ENCODE data around the gene UNC13C. TPM values are rescaled to one million over a fixed set of nuclear protein-coding genes. Genes with fewer than 3 reads are reported as not detected.

Gene UNC13C
- total RNA-seq, 1 experiment from 2014 or later = not detected

- no peak overlapping the region for H3K27ac ChIP-seq
- no peaks in the 10 kb centered on the region for H3K9me3 ChIP-seq (replicated peaks)
- H3K27me3 ChIP-seq = 0 out of 2 replicates have a peak, but pooled peaks cover 3% of the 10 kb centered on the region
- H3K4me1 ChIP-seq = no peaks in the 10 kb centered on the region
- H3K4me3 ChIP-seq = no peak overlapping the region
- no peak for DNase-seq
- no peaks in the 10 kb centered on the region for H3K36me3 ChIP-seq
Observed at GRCh38 chr15:53984221-53984620, 6.0 kb downstream of the UNC13C start.

DNA sequence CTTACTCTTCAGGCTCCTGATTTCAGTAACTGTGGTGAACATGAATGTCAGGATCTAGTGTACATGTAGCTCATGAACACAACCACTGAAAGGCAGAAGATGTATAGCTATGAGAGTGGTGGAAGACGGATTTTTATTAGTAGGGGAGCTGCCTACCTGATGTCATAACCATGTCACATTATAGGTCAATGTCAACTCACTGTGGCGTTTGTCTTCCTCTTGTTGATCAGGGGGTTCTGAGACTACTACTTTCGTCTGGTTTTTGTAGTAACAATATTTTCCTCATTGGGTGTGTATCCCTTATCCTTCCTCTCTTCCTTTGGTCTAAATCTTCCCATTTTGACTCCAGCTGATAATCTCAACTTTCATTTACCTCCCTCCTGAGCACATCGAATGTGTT, 7.3 kb downstream of the UNC13C start:
- no peaks in the 10 kb centered on the region for H3K4me1 ChIP-seq
- no peaks in the 10 kb centered on the region for H3K27me3 ChIP-seq
- no peaks in the 10 kb centered on the region for H3K36me3 ChIP-seq
- H3K9me3 ChIP-seq (replicated peaks) = no peaks in the 10 kb centered on the region
- no peak for DNase-seq
- no peak overlapping the region for H3K27ac ChIP-seq
- H3K4me3 ChIP-seq = no peak overlapping the region

DNA sequence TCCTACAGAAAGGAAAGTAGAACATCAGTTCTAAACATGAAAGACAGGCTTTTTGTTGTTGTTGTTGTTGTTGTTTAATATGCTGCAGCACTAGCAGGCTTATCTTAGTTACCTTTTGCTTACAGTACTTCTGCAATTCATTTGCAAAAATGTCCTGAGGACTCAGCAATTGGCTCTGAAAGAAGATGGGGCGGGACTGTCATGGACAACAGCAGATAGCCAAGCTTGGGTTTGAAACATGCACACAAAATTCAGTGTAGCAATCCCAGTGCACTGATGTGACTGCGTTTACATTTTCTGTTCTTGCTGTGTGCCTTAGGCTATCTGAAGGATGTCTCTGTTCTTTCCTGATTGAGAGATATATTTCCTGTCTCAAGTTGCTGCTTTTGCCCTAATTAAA, 9.2 kb downstream of the UNC13C start:
- no peaks in the 10 kb centered on the region for H3K9me3 ChIP-seq (replicated peaks)
- DNase-seq = no peak
- no peak overlapping the region for H3K4me3 ChIP-seq
- no peaks in the 10 kb centered on the region for H3K36me3 ChIP-seq
- H3K27me3 ChIP-seq = no peaks in the 10 kb centered on the region
- no peaks in the 10 kb centered on the region for H3K4me1 ChIP-seq
- no peak overlapping the region for H3K27ac ChIP-seq

DNA sequence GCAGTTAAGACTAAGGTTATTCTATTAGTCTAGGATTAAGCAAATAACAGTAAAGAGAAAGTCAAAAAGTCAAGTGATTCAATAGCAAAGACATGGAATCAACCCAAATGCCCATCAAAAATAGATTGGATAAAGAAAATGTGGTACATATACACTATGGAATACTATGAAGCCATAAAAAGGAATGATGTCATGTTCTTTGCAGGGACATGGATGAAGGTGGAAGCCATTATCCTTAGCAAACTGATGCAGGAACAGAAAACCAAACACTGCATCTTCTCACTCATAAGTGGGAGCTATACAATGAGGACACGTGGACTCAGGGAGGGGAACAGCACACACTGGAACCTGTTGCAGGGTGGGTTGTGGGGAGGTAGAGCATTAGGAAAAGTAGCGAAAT, 29.0 kb downstream of the UNC13C start:
- H3K9me3 ChIP-seq (replicated peaks) = no peaks in the 10 kb centered on the region
- H3K27ac ChIP-seq = no peak overlapping the region
- no peak overlapping the region for H3K4me3 ChIP-seq
- H3K36me3 ChIP-seq = no peaks in the 10 kb centered on the region
- no peaks in the 10 kb centered on the region for H3K27me3 ChIP-seq
- no peak for DNase-seq
- H3K4me1 ChIP-seq = no peaks in the 10 kb centered on the region

DNA sequence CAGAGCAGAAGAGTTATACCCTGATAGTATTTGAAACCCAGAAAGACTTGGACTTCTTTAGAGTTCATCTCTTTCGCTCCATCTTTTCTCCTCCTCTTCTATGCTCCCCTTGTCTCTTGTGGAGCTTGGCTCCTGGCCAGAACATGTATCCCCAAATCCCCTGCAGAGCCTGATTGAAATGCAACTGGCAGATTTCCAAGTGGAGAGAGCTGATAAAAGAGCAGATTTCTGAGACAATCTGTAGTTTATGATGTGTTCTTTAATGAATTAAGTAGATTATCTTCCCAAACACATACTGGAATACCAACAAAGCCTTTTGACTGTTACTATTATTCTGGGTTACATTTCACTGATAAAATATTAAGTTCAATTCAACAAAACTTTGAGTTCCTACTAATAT, 33.4 kb downstream of the UNC13C start:
- no peak overlapping the region for H3K27ac ChIP-seq
- no peaks in the 10 kb centered on the region for H3K27me3 ChIP-seq
- no peak overlapping the region for H3K4me3 ChIP-seq
- H3K36me3 ChIP-seq = no peaks in the 10 kb centered on the region
- H3K4me1 ChIP-seq = no peaks in the 10 kb centered on the region
- no peak for DNase-seq
- no peaks in the 10 kb centered on the region for H3K9me3 ChIP-seq (replicated peaks)

DNA sequence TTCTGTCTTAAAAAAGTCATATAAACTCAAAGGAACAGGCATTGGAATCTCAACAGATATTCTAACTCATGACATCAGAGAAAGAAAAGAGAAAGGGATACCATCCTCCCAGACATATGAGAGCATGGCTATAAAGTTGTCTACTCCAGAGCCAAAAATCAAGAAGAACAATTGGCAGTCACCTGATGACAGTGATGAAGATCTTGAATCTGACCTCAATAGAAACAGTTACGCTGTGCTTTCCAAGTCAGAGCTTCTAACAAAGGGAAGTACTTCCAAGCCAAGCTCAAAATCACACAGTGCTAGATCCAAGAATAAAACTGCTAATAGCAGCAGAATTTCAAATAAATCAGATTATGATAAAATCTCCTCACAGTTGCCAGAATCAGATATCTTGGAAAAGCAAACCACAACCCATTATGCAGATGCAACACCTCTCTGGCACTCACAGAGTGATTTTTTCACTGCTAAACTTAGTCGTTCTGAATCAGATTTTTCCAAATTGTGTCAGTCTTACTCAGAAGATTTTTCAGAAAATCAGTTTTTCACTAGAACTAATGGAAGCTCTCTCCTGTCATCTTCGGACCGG, 35.9 kb downstream of the UNC13C start:
- Histone ChIP-seq H3K9me3 (replicated peaks) (no peaks in the 10 kb centered on the region), H3K27me3 (no peaks in the 10 kb centered on the region)
- no peak for DNase-seq

GRCh38 chr15:54017251-54017650, 39.0 kb downstream of the UNC13C start:
- Histone ChIP-seq H3K27ac (no peak overlapping the region), H3K36me3 (no peaks in the 10 kb centered on the region)

More for the DNA sequence above, 35.9 kb downstream of the UNC13C start:
- Histone ChIP-seq H3K27ac (no peak overlapping the region), H3K4me3 (no peak overlapping the region), H3K36me3 (no peaks in the 10 kb centered on the region), H3K4me1 (no peaks in the 10 kb centered on the region)

DNA sequence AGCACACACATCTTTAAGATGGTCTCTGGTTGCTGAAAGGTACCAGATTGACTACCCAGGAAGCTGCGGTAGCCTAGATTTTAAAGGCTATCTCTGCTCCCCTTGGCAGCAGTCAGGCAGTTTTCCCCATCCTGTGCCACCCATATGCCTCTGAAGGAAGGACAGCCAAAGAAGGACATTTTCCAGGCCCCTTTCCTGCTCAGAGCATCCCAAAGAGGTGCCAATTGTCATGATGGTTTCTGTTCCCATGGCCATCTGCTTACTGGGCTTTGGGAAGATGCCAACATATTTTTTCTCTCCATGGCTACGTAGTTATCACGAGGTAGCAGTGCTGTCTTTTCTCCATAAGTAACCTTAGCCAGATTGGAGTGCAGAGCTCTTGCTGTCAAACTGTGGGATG, 39.7 kb downstream of the UNC13C start:
- no peak overlapping the region for H3K27ac ChIP-seq
- no peaks in the 10 kb centered on the region for H3K9me3 ChIP-seq (replicated peaks)
- H3K4me1 ChIP-seq = no peaks in the 10 kb centered on the region
- no peaks in the 10 kb centered on the region for H3K36me3 ChIP-seq
- no peak overlapping the region for H3K4me3 ChIP-seq
- DNase-seq = no peak
- H3K27me3 ChIP-seq = no peaks in the 10 kb centered on the region

More at GRCh38 chr15:54017251-54017650, 39.0 kb downstream of the UNC13C start:
- H3K27me3 ChIP-seq = no peaks in the 10 kb centered on the region
- H3K4me3 ChIP-seq = no peak overlapping the region
- no peaks in the 10 kb centered on the region for H3K9me3 ChIP-seq (replicated peaks)
- DNase-seq = no peak
- no peaks in the 10 kb centered on the region for H3K4me1 ChIP-seq

DNA sequence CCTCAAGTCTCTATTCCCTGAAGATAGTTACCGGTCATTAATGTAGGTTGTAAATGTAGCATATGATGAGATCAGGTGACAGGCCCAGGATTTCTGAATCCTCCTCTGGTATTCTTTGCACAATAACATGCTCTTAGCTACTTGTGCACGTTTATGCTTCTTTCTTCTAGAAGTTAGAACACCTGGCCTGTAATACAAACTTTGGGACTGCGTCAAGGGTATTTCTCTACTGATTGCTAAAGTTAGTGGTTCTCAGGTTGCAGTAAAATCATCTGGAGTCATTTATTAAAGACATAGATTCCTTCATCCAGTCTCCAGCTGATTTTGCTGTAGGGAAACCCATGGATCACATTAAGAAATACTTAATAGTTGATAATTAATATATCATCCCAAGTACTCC, 48.0 kb downstream of the UNC13C start:
- no peaks in the 10 kb centered on the region for H3K36me3 ChIP-seq
- H3K27ac ChIP-seq = no peak overlapping the region

GRCh38 chr15:54026891-54027290, 48.6 kb downstream of the UNC13C start:
- Histone ChIP-seq H3K9me3 (replicated peaks) (no peaks in the 10 kb centered on the region), H3K27ac (no peak overlapping the region), H3K4me3 (no peak overlapping the region), H3K27me3 (0 out of 2 replicates have a peak, but pooled peaks cover 3% of the 10 kb centered on the region), H3K4me1 (no peaks in the 10 kb centered on the region), H3K36me3 (no peaks in the 10 kb centered on the region)
- DNase-seq = no peak

More for the DNA sequence above, 48.0 kb downstream of the UNC13C start:
- Histone ChIP-seq H3K9me3 (replicated peaks) (no peaks in the 10 kb centered on the region), H3K4me3 (no peak overlapping the region), H3K27me3 (0 out of 2 replicates have a peak, but pooled peaks cover 3% of the 10 kb centered on the region), H3K4me1 (no peaks in the 10 kb centered on the region)
- DNase-seq = no peak

- Histone ChIP-seq H3K36me3 (no peaks in the 10 kb centered on the region), H3K4me3 (no peak overlapping the region), H3K9me3 (replicated peaks) (no peaks in the 10 kb centered on the region), H3K4me1 (no peaks in the 10 kb centered on the region), H3K27me3 (0 out of 2 replicates have a peak, but pooled peaks cover 3% of the 10 kb centered on the region), H3K27ac (no peak overlapping the region)
- no peak for DNase-seq
Observed at GRCh38 chr15:54029081-54029480, 50.8 kb downstream of the UNC13C start.

GRCh38 chr15:54032066-54032465, 53.8 kb downstream of the UNC13C start:
- Histone ChIP-seq H3K4me3 (no peak overlapping the region), H3K27ac (no peak overlapping the region), H3K4me1 (no peaks in the 10 kb centered on the region), H3K9me3 (replicated peaks) (no peaks in the 10 kb centered on the region), H3K27me3 (no peaks in the 10 kb centered on the region), H3K36me3 (no peaks in the 10 kb centered on the region)
- DNase-seq = no peak

GRCh38 chr15:54033356-54033860, 55.2 kb downstream of the UNC13C start:
- no peak overlapping the region for H3K4me3 ChIP-seq
- peak; percentile 5 to 45 for DNase-seq
- no peaks in the 10 kb centered on the region for H3K4me1 ChIP-seq
- H3K9me3 ChIP-seq (replicated peaks) = no peaks in the 10 kb centered on the region
- H3K36me3 ChIP-seq = no peaks in the 10 kb centered on the region
- H3K27me3 ChIP-seq = no peaks in the 10 kb centered on the region
- H3K27ac ChIP-seq = no peak overlapping the region

DNA sequence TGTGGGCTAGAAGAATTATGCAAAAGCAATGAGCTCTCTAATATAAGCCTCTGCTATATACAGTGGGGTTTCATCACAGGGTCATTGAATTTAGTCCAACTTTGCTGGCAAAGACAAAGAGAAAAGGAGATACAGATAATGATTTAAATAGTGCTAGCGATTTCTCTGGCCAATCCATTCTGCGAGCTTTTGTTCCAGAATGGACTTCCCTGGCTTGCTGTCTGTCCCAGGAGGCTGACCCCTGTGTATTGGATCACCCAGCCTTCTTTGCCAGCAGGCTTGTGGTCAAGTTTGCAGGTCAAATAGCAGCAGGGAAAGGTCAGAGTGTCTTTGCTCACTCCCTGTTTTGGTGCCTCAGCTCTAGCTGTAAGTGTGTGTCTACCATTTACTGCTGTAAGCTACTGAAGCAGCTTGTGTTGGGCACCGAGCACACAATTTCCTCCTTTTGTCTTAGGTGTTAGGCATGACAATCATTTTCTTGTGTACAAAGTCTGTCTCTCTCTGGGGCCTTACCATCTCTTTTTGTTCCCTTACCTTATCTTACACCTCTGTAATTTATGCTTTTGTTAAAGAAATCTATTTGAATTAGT, 55.7 kb downstream of the UNC13C start:
- no peak overlapping the region for H3K4me3 ChIP-seq
- H3K9me3 ChIP-seq (replicated peaks) = no peaks in the 10 kb centered on the region
- DNase-seq = no peak
- no peaks in the 10 kb centered on the region for H3K4me1 ChIP-seq
- no peaks in the 10 kb centered on the region for H3K36me3 ChIP-seq
- H3K27ac ChIP-seq = no peak overlapping the region
- H3K27me3 ChIP-seq = no peaks in the 10 kb centered on the region

- no peak overlapping the region for H3K27ac ChIP-seq
- DNase-seq = no peak
- H3K9me3 ChIP-seq (replicated peaks) = no peaks in the 10 kb centered on the region
- no peaks in the 10 kb centered on the region for H3K4me1 ChIP-seq
- no peak overlapping the region for H3K4me3 ChIP-seq
- no peaks in the 10 kb centered on the region for H3K36me3 ChIP-seq
- H3K27me3 ChIP-seq = no peaks in the 10 kb centered on the region
Observed at GRCh38 chr15:54035616-54036015, 57.4 kb downstream of the UNC13C start.

- Histone ChIP-seq H3K27ac (no peak overlapping the region), H3K36me3 (no peaks in the 10 kb centered on the region), H3K27me3 (no peaks in the 10 kb centered on the region; the same call in 1 of the 2 replicates), H3K9me3 (replicated peaks) (no peaks in the 10 kb centered on the region), H3K4me3 (no peak overlapping the region), H3K4me1 (no peaks in the 10 kb centered on the region)
- no peak for DNase-seq
Observed at GRCh38 chr15:54045397-54045796, 67.2 kb downstream of the UNC13C start.
